ENCODE measurements around the gene CLEC16A.

Gene CLEC16A, protein sequence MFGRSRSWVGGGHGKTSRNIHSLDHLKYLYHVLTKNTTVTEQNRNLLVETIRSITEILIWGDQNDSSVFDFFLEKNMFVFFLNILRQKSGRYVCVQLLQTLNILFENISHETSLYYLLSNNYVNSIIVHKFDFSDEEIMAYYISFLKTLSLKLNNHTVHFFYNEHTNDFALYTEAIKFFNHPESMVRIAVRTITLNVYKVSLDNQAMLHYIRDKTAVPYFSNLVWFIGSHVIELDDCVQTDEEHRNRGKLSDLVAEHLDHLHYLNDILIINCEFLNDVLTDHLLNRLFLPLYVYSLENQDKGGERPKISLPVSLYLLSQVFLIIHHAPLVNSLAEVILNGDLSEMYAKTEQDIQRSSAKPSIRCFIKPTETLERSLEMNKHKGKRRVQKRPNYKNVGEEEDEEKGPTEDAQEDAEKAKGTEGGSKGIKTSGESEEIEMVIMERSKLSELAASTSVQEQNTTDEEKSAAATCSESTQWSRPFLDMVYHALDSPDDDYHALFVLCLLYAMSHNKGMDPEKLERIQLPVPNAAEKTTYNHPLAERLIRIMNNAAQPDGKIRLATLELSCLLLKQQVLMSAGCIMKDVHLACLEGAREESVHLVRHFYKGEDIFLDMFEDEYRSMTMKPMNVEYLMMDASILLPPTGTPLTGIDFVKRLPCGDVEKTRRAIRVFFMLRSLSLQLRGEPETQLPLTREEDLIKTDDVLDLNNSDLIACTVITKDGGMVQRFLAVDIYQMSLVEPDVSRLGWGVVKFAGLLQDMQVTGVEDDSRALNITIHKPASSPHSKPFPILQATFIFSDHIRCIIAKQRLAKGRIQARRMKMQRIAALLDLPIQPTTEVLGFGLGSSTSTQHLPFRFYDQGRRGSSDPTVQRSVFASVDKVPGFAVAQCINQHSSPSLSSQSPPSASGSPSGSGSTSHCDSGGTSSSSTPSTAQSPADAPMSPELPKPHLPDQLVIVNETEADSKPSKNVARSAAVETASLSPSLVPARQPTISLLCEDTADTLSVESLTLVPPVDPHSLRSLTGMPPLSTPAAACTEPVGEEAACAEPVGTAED

GRCh38 chr16:10944249-10945064, at the start of gene CLEC16A:
CLEC16A (plus strand) TSS chr16:10944564; CDS start chr16:10944718, 154 bp downstream.
- peak; percentile 72 to 97 for DNase-seq

- no peak for DNase-seq
These were observed 49.1 kb upstream of the CLEC16A start for GRCh38 chr16:10895053-10895946.

DNA sequence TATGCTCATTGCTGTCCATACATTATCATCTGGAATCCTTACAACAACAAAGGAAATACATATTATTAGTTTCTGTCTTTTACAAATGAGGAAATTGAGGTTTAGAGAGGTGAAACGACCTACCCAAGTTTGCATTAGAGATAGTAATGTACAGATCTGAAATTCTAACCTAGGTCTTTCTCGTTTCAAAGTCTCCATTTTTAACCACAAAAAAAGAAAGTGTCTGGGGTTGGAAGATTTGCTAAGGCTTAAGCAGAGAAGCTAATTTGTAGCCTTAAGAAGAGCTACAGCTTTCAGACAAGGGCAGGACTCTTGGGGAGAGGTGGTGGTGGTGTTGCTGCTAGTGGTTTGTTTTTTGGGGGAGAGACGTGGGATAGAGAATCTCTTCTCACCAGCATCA, 48.2 kb upstream of the CLEC16A start:
- DNase-seq, result no peak

DNA sequence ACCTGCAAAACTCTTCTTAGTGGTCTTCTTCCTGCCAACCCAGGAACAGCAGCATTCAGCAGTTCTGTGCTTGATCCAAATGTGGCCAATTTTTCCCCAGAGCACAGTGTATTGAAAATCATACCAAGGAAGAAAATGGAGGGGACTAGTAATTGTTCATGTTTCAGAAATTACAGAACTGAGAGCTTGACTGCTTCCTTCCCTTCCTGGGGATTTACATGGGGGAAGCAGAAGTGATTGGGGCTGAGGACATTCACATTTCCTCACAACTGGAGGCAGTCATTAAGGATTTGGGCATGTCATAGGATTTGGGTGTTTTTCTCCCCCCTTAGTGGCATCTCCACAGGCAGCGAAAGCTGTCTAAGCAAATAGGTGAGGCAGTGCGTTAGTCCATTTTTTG, 47.6 kb upstream of the CLEC16A start:
- no peak for DNase-seq

DNA sequence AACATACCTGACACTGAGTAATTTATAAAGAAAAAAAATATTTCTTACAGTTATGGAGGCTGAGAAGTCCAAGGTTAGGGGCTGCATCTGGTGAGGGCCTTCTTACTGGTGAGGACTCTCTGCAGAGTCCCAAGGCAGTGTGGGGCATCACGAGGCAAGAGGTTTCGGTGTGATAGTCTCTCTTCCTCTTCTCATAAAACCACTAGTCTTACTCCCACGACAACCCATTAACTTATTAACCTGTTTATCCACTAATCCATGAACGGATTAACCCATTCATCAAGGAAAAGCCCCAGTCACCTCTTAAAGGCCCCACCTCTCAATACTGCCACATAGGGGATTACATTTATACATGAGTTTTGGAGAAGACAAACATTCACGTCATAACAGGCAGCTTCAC, 47.2 kb upstream of the CLEC16A start:
- no peak for DNase-seq

DNA sequence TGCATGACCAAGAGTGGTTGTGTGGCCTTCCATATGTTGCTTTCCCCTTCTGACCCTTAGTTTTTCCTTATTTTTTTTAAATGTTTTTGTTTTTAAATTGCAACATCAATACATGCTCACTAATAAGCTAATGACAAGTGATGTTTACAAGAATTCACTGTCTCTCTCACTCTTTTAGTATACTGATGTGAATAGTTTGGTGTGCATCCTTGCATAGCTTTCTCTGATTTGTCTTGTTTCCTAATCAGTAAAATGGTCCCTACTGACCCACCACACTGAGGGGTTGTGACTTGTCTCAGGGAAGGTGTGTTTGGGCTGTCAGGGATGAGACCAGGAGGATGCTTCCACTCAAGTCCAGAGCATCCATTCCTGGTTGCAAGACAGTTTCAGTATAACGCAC, 41.4 kb upstream of the CLEC16A start:
- DNase-seq, result no peak

- DNase-seq, result no peak
These were observed 37.9 kb upstream of the CLEC16A start for GRCh38 chr16:10906482-10906881.

- DNase-seq, result no peak
These were observed 37.2 kb upstream of the CLEC16A start for GRCh38 chr16:10906914-10907756.

DNA sequence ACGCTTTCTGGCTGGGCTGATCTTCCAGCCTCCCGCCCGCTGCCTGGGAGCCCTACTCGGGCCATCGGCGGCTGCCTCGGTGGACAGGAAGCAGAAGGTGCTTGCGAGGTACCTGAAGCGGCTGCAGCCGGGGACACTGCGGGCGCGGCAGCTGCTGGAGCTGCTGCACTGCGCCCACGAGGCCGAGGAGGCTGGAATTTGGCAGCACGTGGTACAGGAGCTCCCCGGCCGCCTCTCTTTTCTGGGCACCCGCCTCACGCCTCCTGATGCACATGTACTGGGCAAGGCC, 36.7 kb upstream of the CLEC16A start:
- no peak for DNase-seq

GRCh38 chr16:10911267-10911666, 33.1 kb upstream of the CLEC16A start:
- no peak for DNase-seq

- DNase-seq, result no peak
These were observed 27.8 kb upstream of the CLEC16A start for GRCh38 chr16:10916534-10916933.

GRCh38 chr16:10918294-10919002, 25.9 kb upstream of the CLEC16A start:
- DNase-seq, result peak; percentile 73 to 89

DNA sequence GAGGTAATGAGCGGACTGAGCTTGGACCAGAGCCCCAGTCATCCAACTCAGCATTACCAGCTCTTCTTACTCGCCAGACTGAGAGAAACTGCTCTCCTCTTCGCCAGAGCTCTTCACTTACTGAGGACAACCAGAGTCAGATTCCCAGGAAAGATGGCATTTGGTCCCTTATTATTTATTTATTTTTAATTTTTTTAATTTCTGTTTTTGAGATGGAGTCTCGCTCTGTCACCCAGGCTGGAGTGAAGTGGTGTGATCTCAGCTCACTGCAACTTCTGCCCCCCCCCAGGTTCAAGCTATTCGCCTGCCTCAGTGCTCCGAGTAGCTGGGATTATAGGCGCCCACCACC, 25.4 kb upstream of the CLEC16A start:
- no peak for DNase-seq

DNA sequence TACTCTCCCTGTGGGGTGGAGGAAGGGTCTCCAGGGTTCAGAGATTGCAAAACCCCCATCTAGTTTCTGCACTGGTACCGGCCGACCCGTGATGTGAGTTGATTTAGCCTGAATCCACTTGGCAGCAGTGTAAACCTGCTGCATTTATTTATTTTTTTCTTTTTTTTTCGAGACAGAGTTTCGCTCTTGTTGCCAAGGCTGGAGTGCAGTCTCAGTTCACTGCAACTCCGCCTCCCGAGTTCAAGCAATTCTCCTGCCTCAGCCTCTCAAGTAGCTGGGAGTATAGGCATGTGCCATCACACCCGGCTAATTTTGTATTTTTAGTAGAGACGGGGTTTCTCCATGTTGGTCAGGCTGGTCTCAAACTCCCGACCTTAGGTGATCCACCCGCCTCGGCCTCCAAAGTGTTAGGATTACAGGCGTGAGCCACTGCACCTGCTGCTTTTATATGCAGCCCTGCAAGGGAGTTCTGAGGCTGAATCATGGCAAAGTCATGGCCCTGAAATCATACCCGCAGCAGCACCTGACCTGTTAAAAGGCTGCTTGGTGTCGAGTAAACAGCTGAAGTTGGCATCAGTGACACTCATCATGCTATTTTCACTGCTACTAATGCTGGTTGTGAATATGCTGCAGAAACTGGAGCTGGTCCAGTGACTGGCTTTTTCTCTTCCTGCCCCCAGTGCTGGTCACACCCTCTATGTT, 23.5 kb upstream of the CLEC16A start:
- DNase-seq, result no peak

DNA sequence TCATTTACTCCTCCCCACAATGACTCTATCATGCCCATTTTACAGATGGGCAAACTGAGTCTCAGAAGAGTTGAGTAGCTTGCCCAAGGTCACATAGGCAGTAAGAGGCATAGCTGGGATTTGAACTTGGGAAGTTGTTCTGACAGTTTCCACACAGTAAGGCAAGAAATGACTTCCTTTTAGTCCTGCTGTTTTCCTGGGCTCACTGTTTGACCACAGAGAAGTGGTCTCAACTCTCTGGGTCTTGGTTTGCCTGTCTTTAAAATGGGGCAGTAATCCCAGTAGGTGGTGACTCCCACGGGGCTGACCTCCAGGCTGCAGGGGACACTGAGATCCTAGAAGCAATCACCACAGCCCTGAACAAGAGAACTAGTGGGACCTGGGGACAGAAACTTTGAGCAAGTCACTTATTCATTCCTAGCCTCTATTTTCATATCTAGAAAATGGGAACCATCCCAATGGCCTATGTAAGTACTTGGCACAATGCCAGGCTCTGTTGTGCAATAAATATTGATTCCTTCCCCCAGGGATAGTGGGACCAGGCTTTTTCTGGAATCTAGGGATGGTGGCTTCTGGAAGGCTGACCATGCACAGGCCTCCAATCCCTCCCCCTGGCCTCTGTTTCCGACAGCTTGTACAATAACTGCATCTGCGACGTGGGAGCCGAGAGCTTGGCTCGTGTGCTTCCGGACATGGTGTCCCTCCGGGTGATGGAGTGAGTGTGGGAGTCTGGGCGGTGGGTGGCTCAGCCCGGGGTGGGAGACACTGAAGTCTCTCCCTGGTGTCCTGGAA, 22.6 kb upstream of the CLEC16A start:
- DNase-seq, result no peak

- DNase-seq, result no peak
These were observed 21.8 kb upstream of the CLEC16A start for GRCh38 chr16:10922328-10923145.

DNA sequence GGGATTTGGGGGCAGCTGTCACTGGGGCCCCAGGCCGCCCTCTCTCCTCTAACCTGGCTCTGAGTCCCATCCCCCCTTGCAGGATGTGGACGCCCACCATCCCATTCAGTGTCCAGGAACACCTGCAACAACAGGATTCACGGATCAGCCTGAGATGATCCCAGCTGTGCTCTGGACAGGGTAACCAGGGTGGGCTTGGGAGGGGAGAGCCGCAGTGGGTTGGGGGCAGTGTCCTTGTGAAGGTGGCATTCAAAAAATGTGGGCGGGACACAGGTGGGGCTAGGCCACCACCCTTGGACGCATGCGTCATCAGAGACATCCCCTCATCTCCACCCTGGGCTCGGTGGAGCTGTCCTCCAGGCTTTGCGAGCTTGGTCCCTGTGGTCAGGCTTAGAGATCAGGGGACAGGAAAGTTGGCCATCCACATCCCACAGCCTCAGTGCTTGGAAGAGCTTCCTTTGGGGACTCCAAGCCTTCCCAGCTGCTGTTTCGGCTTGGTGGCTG, 21.2 kb upstream of the CLEC16A start:
- DNase-seq, result no peak

Data from NCI-H446 (cell line).